Stimulated activated CD8-positive, alpha-beta memory T cell treated with anti-CD3 and anti-CD28 coated beads, Interleukin-15, amount 100 ng/mL, for 1 hour (primary cell): ENCODE measurements around the gene CFAP100.

ENCODE experiments used
- DNase-seq: peaks from one replicate; pipeline ENCODE4 v3.0.0-alpha.2; 2020; ENCODE audit warnings: low read depth

CFAP100 gene

GRCh38 chr3:126441256-126441880, 46.7 kb downstream of the CFAP100 start:
- no peak for DNase-seq

GRCh38 chr3:126442094-126442855, 47.6 kb downstream of the CFAP100 start:
- DNase-seq, result no peak

- no peak for DNase-seq
Observed at GRCh38 chr3:126442856-126443242, 48.1 kb downstream of the CFAP100 start.

- DNase-seq, result no peak
Observed at GRCh38 chr3:126445506-126445905, 50.8 kb downstream of the CFAP100 start.

- DNase-seq, result no peak
Observed at GRCh38 chr3:126446301-126446700, 51.6 kb downstream of the CFAP100 start.

GRCh38 chr3:126446791-126447190, 52.1 kb downstream of the CFAP100 start:
- DNase-seq, result no peak

- DNase-seq, result no peak
Observed at GRCh38 chr3:126447456-126448106, 52.9 kb downstream of the CFAP100 start.

- no peak for DNase-seq
Observed at GRCh38 chr3:126448136-126448892, 53.6 kb downstream of the CFAP100 start.

GRCh38 chr3:126448893-126449180, 54.1 kb downstream of the CFAP100 start:
- no peak for DNase-seq

GRCh38 chr3:126449621-126450051, 54.9 kb downstream of the CFAP100 start:
- DNase-seq, result no peak

- no peak for DNase-seq
Observed at GRCh38 chr3:126450219-126450618, 55.5 kb downstream of the CFAP100 start.

GRCh38 chr3:126450744-126451143, 56.0 kb downstream of the CFAP100 start:
- DNase-seq, result no peak

- no peak for DNase-seq
Observed at GRCh38 chr3:126451511-126451910, 56.8 kb downstream of the CFAP100 start.

- DNase-seq, result no peak
Observed at GRCh38 chr3:126452213-126452612, 57.5 kb downstream of the CFAP100 start.

- DNase-seq, result no peak
Observed at GRCh38 chr3:126454025-126454424, 59.3 kb downstream of the CFAP100 start.

- no peak for DNase-seq
Observed at GRCh38 chr3:126454437-126455198, 59.9 kb downstream of the CFAP100 start.

- no peak for DNase-seq
Observed at GRCh38 chr3:126456211-126456610, 61.5 kb downstream of the CFAP100 start.

- no peak for DNase-seq
Observed at GRCh38 chr3:126456766-126457388, 62.2 kb downstream of the CFAP100 start.

GRCh38 chr3:126459111-126459762, 64.5 kb downstream of the CFAP100 start:
- DNase-seq, result no peak

- DNase-seq, result no peak
Observed at GRCh38 chr3:126459763-126460127, 65.0 kb downstream of the CFAP100 start.

GRCh38 chr3:126460381-126460780, 65.7 kb downstream of the CFAP100 start:
- no peak for DNase-seq
